ENCODE results near the gene STRADA. TPM values are rescaled to one million over a fixed set of nuclear protein-coding genes. Genes with fewer than 3 reads are reported as not detected.
A peak's percentile ranks its signal among the peaks of the same experiment; 100 is the strongest.
"Not testable (repeated sequence)": the region's sequence is repeated elsewhere in the genome, so short reads cannot be mapped to it uniquely, and the experiment has no call there.

STRADA gene
- total RNA-seq, 1 experiment from 2014 or later = 18.7 TPM

DNA sequence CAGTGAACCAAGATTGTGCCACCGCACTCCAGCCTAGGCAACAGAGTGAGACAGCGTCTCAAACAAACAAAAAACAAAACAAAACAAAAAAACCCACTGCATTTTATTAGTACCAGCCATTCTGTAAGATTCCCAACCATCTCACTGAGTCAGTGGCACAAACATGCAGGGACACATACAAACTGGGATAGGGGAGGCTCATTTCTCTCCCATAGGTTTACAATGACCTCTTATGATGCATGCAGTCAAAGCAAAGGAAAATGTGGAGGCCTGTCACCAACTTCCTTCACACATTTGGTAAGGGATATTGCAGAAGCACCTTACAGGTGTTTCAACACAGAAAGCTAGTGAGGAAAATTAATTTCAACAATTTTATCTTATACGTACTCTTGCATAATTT lies 12.4 kb upstream of the STRADA start:
- no peak for DNase-seq (ENCODE audit: low read depth)

DNA sequence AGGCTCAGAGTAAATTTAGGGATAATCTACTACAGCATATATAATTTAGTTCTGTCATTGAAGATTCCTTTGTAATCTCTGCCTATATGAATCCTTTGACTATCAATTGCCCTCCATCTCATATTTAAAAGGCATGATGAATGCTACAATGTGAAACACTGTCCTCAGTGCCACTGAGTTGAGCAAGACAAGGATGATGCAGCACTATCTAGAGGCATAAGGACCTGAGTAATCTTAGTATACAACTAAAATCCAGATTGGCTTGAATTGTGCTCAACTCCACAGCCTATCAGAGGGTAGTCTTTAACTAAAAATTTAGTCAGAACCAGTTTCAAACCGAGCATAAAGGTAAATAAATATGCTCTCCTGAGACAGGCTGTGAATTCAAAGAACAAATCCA lies 11.6 kb upstream of the STRADA start:
- no peak for DNase-seq (ENCODE audit: low read depth)

DNA sequence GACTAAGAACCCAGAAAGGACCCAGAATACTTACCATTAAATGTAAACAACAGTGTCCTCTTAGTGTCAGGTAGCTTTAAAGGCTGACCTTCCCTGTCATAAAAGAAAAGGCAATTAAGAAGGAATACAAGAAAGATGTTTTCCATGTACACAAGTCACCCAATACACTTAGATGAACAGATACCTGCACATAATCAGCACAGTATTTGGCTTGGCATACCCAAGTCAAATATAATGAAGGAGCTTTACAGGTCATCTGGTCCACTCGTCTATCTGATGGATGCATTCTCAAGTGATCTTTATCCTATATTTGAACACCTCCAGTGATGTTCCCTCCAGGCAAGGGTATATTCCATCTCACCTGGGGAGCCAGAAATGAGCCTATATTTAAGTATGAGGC lies 11.1 kb upstream of the STRADA start:
- DNase-seq (ENCODE audit: low read depth) = no peak

DNA sequence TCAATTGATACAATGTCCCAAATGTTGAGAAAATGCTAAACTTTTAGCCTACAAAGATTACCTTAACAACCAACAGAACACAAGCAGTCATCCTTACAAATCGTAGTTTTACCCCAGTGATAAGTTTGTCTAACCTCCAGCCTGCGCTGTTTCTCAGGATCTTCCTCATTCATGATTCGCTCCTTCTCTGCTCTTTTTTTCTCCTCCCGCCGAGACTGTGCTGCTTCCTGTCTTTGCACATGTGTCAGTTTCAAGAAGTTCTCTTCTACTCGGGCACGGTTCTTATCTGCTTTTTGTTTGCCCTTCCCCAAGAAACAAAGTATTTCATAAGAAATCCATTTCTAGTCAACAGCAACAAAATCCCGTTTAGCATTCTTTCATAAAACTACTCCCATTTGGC lies 10.2 kb upstream of the STRADA start:
- no peak for DNase-seq (ENCODE audit: low read depth)

DNA sequence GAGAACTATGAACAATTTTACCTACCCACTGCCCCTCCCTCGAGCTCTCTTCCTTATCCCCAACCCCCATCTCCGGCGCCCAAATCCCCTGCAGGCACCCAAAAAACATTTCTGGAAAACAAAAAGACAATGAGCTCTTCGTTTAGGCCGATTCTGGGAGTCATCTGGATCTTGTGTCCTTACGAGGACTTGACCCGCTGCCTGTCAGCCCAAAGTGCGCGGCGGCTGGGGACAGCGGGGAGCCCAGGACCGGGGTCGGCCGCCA lies 524 bp downstream of the STRADA start:
- no peak for DNase-seq (ENCODE audit: low read depth)

DNA sequence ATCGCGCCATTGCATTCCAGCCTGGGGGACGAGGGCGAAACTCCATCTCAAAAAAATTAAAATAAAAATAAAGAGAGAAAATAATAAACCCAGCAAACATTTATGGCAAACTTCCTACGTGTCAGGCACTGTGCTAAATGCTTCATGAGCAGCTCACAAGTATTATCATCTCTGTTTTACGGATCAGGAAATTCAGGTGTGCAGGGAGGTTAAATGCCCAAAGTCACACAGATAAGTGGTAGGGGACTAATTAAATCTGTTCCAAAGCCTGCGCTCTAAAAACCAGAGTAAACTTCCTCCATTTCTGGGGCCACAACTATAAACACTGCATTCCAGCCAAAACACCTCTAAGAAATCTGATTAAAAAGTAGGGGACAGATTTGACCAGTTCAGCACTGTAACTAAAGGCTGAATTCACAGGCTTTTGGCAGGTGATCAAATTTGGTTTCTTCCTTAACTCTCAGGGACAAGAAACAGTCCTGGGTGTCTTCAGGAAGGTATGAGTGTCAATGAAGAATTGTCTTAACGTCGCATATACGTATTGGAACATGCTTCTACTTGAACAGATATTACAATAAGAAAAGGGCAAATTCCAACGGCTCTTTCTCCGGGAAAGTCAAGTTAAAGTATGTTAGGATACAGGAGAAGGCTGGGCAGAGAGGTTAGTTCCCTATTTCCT lies 996 bp downstream of the STRADA start:
- DNase-seq (ENCODE audit: low read depth) = peak; percentile 3

DNA sequence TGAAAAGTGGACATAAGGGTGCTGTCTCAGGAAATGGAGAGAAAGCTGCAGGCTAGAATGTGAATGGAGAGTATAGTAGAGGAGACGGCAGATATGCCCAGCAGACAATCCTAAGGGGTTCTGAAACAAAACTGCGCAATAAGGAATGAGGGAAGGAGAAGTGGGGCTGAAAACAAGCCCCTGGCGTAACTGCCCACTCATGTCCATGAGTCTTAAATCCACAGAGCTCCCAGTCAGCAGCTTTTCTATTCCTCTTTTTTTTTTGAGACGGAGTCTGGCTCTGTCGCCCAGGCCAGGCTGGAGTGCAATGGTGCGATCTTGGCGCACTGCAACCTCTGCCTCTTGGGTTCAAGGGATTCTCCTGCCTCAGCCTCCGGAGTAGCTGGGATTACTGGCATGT lies 5.9 kb downstream of the STRADA start:
- no peak for DNase-seq (ENCODE audit: low read depth)

DNA sequence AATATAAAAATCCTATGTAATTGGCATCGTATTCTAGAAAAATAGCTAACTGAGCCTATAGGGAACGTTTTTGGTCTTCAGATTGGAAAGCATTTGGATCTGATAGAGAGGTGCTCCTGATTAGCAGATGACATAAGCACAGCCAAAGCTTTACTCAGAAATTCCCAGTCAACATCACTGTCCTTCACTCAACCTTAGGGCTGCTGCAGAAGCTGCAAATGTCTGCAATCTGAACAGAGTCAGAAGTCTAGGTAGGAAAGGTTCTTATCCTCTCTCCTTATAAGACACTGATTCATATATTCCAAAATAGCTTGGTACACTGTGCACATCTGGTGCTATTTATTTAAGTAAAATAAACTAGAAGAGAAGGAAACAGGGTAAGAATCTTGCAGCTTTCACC lies 19.2 kb downstream of the STRADA start:
- DNase-seq (ENCODE audit: low read depth) = no peak

DNA sequence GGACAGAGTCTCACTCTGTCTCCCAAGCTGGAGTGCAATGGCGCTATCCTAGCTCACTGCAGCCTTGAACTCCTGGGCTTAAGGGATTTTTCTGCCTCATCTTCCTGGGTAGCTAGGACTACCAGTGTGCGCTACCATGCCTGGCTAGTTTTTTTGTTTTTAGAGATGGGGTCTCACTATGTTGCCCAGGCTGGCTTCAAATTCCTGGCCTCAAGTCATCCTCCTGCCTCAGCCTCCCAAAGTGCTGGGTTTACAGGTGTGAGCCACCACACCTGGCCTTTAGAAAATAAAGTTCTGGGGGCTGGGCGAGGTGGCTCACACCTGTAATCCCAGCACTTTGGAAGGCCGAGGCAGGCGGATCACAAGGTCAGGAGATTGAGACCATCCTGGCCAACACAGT lies 21.4 kb downstream of the STRADA start:
- not testable (repeated sequence) for DNase-seq (ENCODE audit: low read depth)

DNA sequence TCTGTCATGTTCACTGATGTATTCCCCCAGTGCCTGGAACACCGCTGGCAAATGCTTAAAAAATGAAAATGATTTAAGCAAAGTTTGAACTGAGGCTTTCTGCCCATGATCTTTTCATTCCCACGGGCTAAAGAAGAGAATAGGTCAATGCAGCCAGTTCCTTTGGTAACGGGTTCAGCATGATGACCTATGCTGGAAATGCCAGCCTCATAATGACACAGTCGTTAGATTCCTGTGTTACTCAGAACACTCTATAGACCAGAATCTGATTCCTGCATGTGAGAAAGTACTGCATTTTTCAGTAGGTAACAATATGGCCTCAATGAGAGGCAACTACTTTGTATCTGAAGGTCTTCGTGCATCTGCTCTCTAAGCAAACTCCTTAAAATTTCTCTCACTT lies 22.6 kb downstream of the STRADA start:
- DNase-seq (ENCODE audit: low read depth) = no peak

DNA sequence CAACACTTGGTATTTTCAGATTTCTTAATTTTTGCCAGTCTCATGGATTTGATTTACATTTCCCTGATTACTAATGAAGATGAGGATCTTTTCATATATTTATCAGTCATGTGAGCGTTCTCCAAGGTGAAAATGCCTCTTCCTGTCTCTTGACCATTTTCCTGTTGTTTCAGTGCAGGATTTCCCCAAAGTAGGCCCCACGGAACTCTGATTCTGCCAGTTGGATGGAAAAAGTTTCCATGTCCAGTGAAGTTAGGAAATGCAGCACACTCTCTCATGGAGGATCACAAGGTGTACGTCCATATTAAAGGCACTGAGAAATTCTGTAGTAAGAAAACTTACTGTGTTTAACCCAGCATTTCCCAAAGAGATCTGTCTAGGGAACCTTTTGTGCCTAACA lies 25.2 kb downstream of the STRADA start:
- DNase-seq (ENCODE audit: low read depth) = no peak

DNA sequence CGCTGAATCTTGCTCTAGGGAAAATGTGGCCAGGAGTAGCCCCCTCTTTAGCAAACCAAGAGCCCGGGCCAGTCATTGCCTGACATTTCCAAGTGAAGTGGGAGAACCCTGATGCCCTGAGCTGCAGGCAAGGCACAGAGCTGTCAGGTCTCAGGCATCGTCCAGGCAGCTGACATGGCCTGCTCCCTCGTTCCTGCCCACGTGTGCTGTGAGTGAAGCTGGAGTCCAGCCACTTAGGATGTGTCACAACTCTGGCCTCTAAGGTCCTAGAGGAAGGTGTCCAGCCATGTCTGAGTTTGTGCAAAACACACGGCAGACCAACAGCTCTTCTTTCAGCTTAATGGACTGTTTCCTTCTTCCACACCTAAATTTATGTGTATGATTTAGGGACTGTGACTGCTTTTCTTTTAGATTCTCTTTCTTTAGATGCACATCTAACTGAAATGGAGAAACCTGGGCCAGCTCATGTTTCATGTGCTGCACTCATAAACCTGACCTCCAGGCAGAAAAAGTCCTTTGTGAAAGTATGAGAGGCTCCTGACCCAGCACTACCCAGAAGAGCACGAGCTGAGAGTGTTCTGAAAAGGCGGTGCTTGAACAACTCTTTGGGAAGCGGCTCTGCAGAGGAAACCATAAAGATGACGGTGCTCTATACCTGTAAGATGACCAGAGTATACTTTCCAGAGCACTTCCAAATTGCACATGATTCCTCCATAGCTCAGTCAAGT lies 26.9 kb downstream of the STRADA start:
- no peak for DNase-seq (ENCODE audit: low read depth)

DNA sequence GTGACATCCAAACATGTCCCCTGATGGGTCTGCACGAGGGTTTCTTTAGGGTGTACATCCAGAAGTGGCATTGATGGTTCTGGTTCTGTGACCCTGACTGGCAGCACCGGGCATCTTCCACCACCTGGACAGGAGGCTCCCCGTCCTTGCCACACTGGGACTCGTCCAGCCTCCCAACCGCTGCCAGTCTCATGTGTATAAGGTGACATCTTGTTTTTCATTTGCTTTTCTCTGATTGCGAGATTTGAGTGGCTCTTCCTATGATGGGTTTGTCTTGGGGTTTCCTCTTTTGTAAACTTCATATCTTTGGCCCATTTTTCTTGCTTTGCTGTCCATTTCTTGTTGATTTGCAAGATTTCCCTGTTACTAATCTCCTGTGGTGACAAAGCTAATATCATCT lies 32.5 kb downstream of the STRADA start:
- DNase-seq (ENCODE audit: low read depth) = no peak

DNA sequence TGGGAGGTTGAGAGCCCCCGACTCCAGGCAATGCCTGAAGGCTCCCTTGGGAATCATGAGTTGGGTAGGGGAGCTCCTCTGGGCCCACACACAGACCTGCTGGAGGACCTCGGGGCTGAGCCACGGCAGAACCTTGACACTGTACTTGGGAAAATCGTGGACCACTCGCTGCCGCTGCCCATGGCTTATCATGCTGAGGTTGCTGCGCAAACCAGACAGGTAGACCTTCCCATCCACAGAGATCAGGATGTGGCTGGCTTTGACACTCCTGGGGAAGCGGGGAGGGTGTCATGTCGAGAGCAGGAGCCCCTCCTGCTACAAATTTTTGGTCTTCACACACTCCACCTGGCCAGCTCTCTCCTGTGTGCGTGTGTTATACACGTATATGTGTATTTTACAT lies 34.4 kb downstream of the STRADA start:
- no peak for DNase-seq (ENCODE audit: low read depth)

DNA sequence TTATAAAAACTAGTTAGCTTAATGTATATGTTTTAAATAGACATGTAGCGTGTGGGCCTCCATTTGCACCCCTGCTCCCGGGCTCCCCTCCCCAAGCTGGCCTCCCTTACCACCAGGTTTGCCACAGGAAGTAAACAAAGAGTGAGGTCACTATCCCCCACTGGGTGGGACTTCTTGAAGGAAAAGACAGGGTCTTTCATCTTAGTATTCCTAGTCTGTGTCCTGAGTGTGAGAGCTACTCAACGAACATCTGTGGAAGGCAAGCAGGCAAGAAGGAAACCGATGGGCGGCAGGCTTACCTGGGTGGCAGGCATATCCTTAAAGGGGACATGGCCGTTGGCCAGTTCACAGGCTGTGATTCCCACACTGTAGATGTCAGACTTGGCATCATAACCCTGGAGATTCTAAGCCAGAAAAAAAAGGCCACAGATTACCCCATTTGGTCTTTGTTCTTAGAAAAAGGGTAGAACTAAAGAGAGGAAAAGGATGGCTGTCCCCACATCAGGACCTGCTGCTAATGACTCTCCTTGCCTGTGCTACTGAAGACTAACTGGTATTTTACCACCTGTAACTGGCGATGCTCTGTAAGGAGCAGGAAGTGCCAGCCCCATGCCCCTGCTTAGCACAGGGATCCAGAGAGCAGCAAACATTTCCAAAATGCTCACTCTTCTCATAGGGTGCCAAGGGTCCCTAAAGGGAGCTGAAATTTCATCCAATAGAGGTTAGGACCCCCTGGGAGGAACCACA lies 35.1 kb downstream of the STRADA start:
- DNase-seq (ENCODE audit: low read depth) = no peak

DNA sequence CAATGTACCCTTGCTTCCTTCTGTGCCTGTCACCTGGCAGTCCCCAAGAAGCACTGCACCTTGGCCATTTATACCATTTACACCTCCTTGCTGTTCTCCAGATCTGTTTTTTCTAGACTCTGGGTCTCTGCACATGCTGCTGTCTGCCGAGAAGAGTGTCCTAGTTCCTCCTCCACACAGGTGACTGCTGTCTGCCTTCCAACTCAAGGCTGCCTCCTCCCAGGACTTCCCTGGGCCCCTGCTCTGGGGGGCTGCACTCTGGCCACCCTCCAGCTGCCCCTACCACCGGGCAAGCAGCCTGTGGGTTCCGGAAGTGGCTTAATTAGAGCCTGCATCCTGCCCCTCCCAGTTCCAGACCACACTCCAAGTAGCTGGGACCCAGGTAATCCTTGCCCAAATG lies 35.9 kb downstream of the STRADA start:
- no peak for DNase-seq (ENCODE audit: low read depth)

DNA sequence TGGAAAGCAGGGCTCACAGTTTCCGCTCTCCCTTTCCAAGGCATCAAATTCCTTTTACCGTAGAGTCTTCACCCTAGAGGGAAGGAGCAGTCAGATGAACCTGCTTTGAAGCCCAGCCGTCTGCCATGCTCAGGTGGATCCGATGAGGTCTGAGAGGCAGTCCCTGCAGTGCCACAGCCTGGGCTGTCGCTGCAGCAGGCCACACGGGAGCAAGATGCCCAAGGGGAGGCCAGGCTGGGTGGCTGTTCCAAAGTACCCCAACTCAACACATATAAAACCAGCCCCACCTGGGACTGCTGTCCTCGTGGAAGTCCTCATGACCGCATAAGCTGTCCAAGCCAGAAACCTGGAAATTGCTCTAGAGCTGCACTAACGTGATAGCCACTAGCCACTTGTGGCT lies 36.8 kb downstream of the STRADA start:
- DNase-seq (ENCODE audit: low read depth) = no peak

DNA sequence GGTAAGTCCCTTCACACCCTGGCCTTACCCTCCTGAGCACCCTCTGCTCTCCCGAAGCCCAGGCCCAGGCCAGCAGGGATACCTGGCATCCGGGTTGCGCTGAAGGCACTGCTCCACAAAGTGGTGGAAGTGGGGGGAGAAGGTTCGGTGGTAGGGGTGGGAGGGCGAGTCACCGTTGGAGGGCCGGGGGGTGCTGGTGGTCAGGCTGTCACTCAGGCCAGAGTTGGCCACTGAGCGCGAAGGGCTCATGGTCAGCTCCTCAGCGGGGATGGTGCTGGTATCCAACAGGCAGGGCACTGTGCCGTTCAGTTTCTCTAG lies 37.4 kb downstream of the STRADA start:
- DNase-seq (ENCODE audit: low read depth) = no peak

DNA sequence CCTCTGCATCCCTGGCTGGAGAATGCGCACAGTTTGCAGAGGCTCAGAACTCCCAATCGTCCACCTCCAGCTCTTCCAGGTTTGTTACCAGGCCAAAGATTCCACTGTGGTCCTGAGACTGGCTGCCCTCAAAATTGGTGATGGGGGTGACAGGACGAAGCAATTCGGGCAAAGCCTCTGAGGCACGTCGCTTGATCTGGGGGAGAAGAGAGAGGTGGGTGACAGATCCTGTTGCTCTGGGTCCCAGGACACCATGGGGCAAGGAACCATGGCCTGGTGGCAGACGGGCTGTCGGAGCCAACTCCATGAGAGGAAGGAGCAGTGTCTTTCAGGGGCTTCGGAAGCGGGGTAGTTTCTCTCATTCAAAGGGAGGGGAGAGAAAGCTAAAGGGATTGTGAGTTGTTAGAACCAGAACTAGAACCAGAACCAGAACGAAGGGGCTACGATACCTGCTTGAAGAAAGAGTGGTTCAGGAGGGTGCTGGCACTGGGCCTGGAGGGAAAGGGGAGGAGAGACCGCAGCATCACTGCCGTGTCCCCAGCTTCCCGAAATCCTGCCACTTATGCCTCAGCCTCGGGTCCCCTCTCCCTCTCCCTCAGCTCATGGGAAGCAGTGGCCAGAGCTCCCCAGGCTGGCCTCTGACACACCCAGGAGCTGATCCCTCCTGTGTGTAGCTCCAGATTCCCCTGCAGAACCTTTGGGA lies 37.9 kb downstream of the STRADA start:
- no peak for DNase-seq (ENCODE audit: low read depth)

DNA sequence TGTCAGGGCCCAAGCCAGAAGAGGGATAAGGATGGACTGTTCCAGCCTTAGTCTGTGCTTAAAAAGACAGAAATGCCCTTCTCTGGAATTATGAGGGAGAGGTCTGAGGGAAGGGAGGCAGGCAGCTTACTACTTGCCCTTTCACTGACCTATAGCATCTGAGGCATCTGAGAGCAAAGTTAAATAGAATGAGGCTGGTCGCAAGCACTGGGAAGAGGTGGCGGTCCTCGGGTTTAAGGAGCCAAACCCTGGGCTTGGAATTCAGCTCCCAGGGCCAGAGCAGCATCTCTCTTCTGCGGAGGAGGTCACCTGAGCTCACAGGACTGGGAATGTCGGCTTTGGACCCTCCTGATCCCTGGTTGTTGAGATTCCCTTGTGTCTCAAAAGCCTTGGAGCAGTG lies 38.6 kb downstream of the STRADA start:
- no peak for DNase-seq (ENCODE audit: low read depth)

DNA sequence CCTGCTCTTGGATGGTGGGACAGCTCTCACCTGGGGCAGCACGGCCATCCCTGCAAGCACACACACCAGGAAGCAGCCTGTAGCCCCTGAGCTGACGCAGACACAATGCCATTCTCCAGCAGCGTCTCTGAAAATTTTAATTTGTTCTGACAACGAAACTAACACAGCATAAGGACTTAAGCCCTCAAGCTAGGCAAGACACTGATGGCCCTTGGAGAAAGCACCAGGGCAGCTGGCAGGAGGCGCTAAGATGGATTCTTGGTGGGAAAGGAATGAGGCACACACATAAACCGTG lies 38.9 kb downstream of the STRADA start:
- no peak for DNase-seq (ENCODE audit: low read depth)

DNA sequence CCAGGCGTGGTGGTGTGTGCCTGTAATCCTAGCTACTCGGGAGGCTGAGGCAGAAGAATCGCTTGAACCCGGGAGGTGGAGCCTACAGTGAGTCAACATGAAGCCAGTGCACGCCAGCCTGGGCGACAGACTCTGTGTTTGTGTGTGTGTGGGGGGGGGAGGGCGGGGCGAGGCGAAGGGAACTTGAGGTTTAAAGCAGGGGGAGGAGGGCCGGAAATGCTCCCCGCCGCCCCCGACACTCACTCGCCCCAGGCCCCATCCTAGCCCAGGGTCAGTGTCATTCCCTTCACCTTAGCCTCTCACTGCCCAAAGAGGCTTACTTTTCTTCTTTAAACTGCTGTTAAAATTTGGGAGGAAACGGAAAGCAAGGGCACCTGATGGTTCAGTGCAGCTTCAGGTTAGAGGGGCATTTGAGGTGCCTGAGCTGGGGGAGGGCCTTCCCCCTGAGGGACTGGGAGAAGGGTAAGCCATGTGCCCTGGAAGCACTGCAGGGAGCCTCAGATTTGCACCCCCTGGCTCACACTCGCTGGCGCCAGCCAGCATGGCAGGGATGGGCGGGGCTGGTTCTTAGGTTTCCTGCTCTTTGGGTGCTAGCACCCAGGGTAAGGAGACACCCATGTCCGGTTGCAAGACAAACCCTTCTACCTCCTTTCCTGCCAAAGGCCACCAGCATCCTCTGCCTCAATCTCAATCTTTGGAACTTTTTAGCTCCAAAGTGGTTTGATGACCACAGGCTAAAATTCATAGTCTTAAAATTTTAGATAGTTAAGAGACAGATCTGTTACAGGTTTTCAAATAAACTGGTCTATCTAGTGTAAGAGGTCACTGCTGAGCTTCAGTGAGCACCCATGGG lies 39.5 kb downstream of the STRADA start:
- DNase-seq (ENCODE audit: low read depth) = no peak

Data from Daoy (cell line).